ENCODE measurements around the gene HSF2BP.

GRCh38 chr21:43691086-43691795 lies 32.0 kb upstream of the HSF2BP start:
- TF ChIP-seq FOXM1 (IDR thresholded peaks at IDR 0.05; ENCODE audit: borderline replicate concordance) (no peak), SUZ12 (IDR thresholded peaks at IDR 0.05) (no peak), FOXA1 (IDR thresholded peaks at IDR 0.05) (no peak), PKNOX1 (IDR thresholded peaks at IDR 0.05) (no peak), FOXK2 (IDR thresholded peaks at IDR 0.05) (no peak), TARDBP (IDR thresholded peaks at IDR 0.05) (no peak), BHLHE40 (IDR thresholded peaks at IDR 0.05; ENCODE audit: borderline replicate concordance) (no peak), SP1 (IDR thresholded peaks at IDR 0.05) (no peak), ARNT (IDR thresholded peaks at IDR 0.05) (no peak), HDGF (IDR thresholded peaks at IDR 0.05; ENCODE audit: borderline replicate concordance) (no peak), LEF1 (IDR thresholded peaks at IDR 0.05; ENCODE audit: borderline replicate concordance) (no peak)

Measured in HEK293T (cell line).